Activated T-helper 2 cell treated with anti-CD3 and anti-CD28 coated beads, Interferon-gamma antibody, Interleukin-2, Interleukin-4, amounts not matched to agents 10 μg/mL and 5 μg/mL and 100 μg/mL, durations not matched to agents 14 hours and 24 hours and 36 hours (primary cell): Measurements from ENCODE around the gene PCGF2. TPM values are rescaled to one million over a fixed set of nuclear protein-coding genes. Genes with fewer than 3 reads are reported as not detected.
"Not testable (repeated sequence)": the region's sequence is repeated elsewhere in the genome, so short reads cannot be mapped to it uniquely, and the experiment has no call there.

ENCODE experiments used
- DNase-seq: peaks from one replicate; pipeline ENCODE4 v3.0.0; 2021; ENCODE audit warnings: low spot score
- H3K27ac Mint-ChIP-seq: one replicate; pipeline ENCODE4 v1.8.0; 2021; ENCODE audit warnings: mixed read lengths
- H3K27me3 Mint-ChIP-seq: one replicate; pipeline ENCODE4 v1.8.0; 2021; ENCODE audit warnings: low read depth, mixed read lengths
- H3K36me3 Mint-ChIP-seq: one replicate; pipeline ENCODE4 v1.8.0; 2021; ENCODE audit warnings: low read depth, mixed read lengths
- H3K4me1 Mint-ChIP-seq: one replicate; pipeline ENCODE4 v1.8.0; 2021; ENCODE audit warnings: low read depth, mixed read lengths
- H3K4me3 Mint-ChIP-seq: one replicate; pipeline ENCODE4 v1.8.0; 2021; ENCODE audit warnings: low read depth, mild to moderate bottlenecking, moderate library complexity, mixed read lengths
- H3K9me3 Mint-ChIP-seq: one replicate; pipeline ENCODE4 v1.8.0; 2021; ENCODE audit warnings: mixed read lengths
- intact Hi-C: fragments of 100-400 bp; cut with micrococcal nuclease; formaldehyde crosslinking; loops from one replicate; pipeline ENCODE4 v1.15.1; 2023
- total RNA-seq: library from RNA; stranded (reverse); gene quantifications from 2 replicates; pipeline ENCODE4 v1.2.3, GENCODE V29; 2022

Gene PCGF2
- total RNA-seq, 1 donor from 2014 or later = 5.8 TPM

DNA sequence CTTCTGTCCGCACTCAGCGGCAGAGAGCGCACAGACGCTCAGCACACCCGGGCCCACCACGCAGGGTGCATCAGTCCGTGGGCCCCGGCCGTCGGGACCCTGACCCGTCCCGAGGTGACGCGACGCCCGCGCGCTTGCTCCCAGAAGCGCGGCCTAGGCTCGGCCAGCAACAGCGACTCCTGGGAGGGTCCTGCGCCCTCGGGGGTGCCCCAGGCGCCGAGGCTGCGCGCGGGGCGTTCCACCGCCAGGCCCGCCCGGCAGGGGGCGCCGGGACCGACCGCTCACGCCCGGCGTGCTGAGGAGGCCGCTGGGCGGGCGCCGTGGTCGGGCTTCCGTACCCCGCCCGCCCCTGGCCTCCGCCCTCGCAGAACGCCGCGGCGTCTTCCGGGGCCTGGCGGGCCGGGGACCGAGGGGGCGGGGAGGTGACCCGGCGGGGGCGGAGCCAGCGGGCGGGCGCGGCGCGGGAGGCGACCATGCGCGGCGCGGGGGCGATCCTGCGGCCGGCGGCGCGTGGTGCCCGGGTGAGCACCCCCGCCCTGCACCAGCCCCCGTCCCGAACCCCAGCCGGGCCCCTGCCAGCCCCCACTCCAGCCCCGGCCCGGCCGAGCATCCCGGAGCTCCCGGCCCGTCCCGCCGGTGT lies 18.1 kb downstream of the PCGF2 start, which contains the start of gene CISD3:
CISD3 (plus strand) TSS at position 456 of the 640 bp plus-strand sequence; CDS start at position 474, 18 bp downstream.
- Mint-ChIP-seq H3K4me1 (peaks cover 71% of the 10 kb centered on the region), H3K4me3 (peak within 1 kb of the TSS; percentile 89), H3K9me3 (no peaks in the 10 kb centered on the region), H3K36me3 (peaks cover 43% of the 10 kb centered on the region), H3K27ac (peak within 1 kb of the TSS; percentile 86), H3K27me3 (no peaks in the 10 kb centered on the region)
- intact Hi-C loops = loop anchor here (10.0 kb wide), 1 partner anchor 1325 kb away; the partner anchor contains the start of genes ACACA and TADA2A
- DNase-seq = peak; percentile 84

GRCh38 chr17:38729368-38729885 lies 18.7 kb downstream of the PCGF2 start:
- Mint-ChIP-seq H3K4me1 (peaks cover 68% of the 10 kb centered on the region), H3K36me3 (peaks cover 45% of the 10 kb centered on the region), H3K9me3 (no peaks in the 10 kb centered on the region), H3K27ac (peak overlapping the region; percentile 50), H3K4me3 (peak overlapping the region; percentile 78), H3K27me3 (no peaks in the 10 kb centered on the region)
- no peak for DNase-seq
- intact Hi-C loops = loop anchor here (10.0 kb wide), 1 partner anchor 1325 kb away; the partner anchor contains the start of genes ACACA and TADA2A

GRCh38 chr17:38728290-38728831 lies 19.8 kb downstream of the PCGF2 start:
- Mint-ChIP-seq H3K4me3 (peak overlapping the region; percentile 78), H3K9me3 (no peaks in the 10 kb centered on the region), H3K27me3 (no peaks in the 10 kb centered on the region), H3K4me1 (peaks cover 57% of the 10 kb centered on the region), H3K36me3 (peaks cover 42% of the 10 kb centered on the region), H3K27ac (peak overlapping the region; percentile 97)
- DNase-seq = peak; percentile 68
- intact Hi-C loops = loop anchor here (1.0 to 10.0 kb wide), 3 partner anchors 27 to 1324 kb away; partner anchors contain the start of genes ACACA and TADA2A

- Mint-ChIP-seq H3K36me3 (peaks cover 47% of the 10 kb centered on the region), H3K9me3 (no peaks in the 10 kb centered on the region), H3K27me3 (no peaks in the 10 kb centered on the region), H3K4me3 (peak overlapping the region; percentile 78), H3K27ac (peak overlapping the region; percentile 97), H3K4me1 (peaks cover 52% of the 10 kb centered on the region)
- peak; percentile 39 for DNase-seq
- intact Hi-C loops = loop anchor here (1.0 to 10.0 kb wide), 3 partner anchors 26 to 1323 kb away; partner anchors contain the start of genes ACACA and TADA2A
These were observed 20.4 kb downstream of the PCGF2 start for GRCh38 chr17:38727736-38728135.

- peak overlapping the region; percentile 12 for H3K27ac Mint-ChIP-seq
- not testable (repeated sequence) for H3K9me3 Mint-ChIP-seq, DNase-seq, H3K27me3 Mint-ChIP-seq, H3K4me3 Mint-ChIP-seq
- intact Hi-C loops = loop anchor here (10.0 kb wide), 1 partner anchor 1321 kb away; the partner anchor contains the start of genes ACACA and TADA2A
- H3K4me1 Mint-ChIP-seq = peaks cover 42% of the 10 kb centered on the region
- peaks cover 44% of the 10 kb centered on the region for H3K36me3 Mint-ChIP-seq
These were observed 22.0 kb downstream of the PCGF2 start for GRCh38 chr17:38726145-38726544.

- Mint-ChIP-seq H3K36me3 (peaks cover 53% of the 10 kb centered on the region), H3K4me1 (peaks cover 37% of the 10 kb centered on the region), H3K27me3 (no peaks in the 10 kb centered on the region), H3K27ac (no peak overlapping the region), H3K4me3 (no peak overlapping the region), H3K9me3 (no peaks in the 10 kb centered on the region)
- DNase-seq = no peak
- intact Hi-C loops = loop anchor here (10.0 kb wide), 1 partner anchor 1320 kb away; the partner anchor contains the start of genes ACACA and TADA2A
These were observed 23.1 kb downstream of the PCGF2 start for GRCh38 chr17:38725066-38725465.

- intact Hi-C loops = loop anchor here (10.0 kb wide), 1 partner anchor 1320 kb away; the partner anchor contains the start of genes ACACA and TADA2A
- DNase-seq = no peak
- H3K9me3 Mint-ChIP-seq = no peaks in the 10 kb centered on the region
- H3K4me1 Mint-ChIP-seq = peaks cover 37% of the 10 kb centered on the region
- peaks cover 56% of the 10 kb centered on the region for H3K36me3 Mint-ChIP-seq
- no peaks in the 10 kb centered on the region for H3K27me3 Mint-ChIP-seq
- H3K27ac Mint-ChIP-seq = no peak overlapping the region
- no peak overlapping the region for H3K4me3 Mint-ChIP-seq
These were observed 23.7 kb downstream of the PCGF2 start for GRCh38 chr17:38724337-38724988.

- H3K9me3 Mint-ChIP-seq = no peaks in the 10 kb centered on the region
- H3K4me3 Mint-ChIP-seq = no peak overlapping the region
- intact Hi-C loops = loop anchor here (10.0 kb wide), 1 partner anchor 1317 kb away; the partner anchor contains the start of genes ACACA and TADA2A
- peaks cover 65% of the 10 kb centered on the region for H3K36me3 Mint-ChIP-seq
- DNase-seq = no peak
- peaks cover 13% of the 10 kb centered on the region for H3K4me1 Mint-ChIP-seq
- H3K27me3 Mint-ChIP-seq = no peaks in the 10 kb centered on the region
- no peak overlapping the region for H3K27ac Mint-ChIP-seq
These were observed 26.3 kb downstream of the PCGF2 start for GRCh38 chr17:38721802-38722201.

GRCh38 chr17:38720941-38721340 lies 27.2 kb downstream of the PCGF2 start:
- peak overlapping the region; percentile 47 for H3K27ac Mint-ChIP-seq
- no peaks in the 10 kb centered on the region for H3K27me3 Mint-ChIP-seq
- H3K9me3 Mint-ChIP-seq = no peaks in the 10 kb centered on the region
- H3K4me3 Mint-ChIP-seq = no peak overlapping the region
- peaks cover 68% of the 10 kb centered on the region for H3K36me3 Mint-ChIP-seq
- peaks cover 8% of the 10 kb centered on the region for H3K4me1 Mint-ChIP-seq
- intact Hi-C loops = loop anchor here (10.0 kb wide), 1 partner anchor 1316 kb away; the partner anchor contains the start of genes ACACA and TADA2A
- DNase-seq = no peak

DNA sequence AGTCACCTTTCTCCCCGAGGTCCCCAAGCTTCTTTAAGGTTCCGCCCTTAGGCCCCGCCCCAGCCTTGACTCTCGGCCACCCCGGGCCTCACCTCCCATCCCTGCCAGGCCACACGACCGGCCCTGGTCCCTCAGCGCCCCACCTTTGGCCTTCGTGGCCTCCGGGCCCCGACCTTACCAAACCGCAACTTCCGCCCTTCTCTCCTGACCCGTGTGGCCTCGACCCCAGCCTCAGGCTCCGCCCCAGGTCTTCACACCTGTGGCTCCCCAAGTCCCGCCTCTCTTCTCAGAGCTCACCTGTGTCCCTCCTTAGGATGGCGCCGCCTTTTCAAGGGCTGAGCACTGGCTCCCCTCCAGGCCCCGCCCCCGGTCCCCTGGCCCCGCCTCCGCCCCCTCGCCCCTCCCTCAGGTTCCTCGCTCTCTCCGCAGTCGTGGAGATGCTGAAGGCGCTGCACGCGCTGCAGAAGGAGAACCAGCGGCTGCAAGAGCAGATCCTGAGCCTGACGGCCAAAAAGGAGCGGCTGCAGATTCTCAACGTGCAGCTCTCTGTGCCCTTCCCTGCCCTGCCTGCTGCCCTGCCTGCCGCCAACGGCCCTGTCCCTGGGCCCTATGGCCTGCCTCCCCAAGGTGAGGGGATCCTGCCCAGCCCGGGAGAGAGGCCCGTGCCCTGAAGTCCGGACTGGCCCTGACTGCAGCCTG lies 28.0 kb downstream of the PCGF2 start:
- Mint-ChIP-seq H3K4me1 (peaks cover 14% of the 10 kb centered on the region), H3K9me3 (no peaks in the 10 kb centered on the region), H3K36me3 (peaks cover 72% of the 10 kb centered on the region), H3K27me3 (no peaks in the 10 kb centered on the region), H3K4me3 (no peak overlapping the region), H3K27ac (no peak overlapping the region)
- no peak for DNase-seq
- intact Hi-C loops = loop anchor here (10.0 kb wide), 1 partner anchor 1315 kb away; the partner anchor contains the start of genes ACACA and TADA2A

DNA sequence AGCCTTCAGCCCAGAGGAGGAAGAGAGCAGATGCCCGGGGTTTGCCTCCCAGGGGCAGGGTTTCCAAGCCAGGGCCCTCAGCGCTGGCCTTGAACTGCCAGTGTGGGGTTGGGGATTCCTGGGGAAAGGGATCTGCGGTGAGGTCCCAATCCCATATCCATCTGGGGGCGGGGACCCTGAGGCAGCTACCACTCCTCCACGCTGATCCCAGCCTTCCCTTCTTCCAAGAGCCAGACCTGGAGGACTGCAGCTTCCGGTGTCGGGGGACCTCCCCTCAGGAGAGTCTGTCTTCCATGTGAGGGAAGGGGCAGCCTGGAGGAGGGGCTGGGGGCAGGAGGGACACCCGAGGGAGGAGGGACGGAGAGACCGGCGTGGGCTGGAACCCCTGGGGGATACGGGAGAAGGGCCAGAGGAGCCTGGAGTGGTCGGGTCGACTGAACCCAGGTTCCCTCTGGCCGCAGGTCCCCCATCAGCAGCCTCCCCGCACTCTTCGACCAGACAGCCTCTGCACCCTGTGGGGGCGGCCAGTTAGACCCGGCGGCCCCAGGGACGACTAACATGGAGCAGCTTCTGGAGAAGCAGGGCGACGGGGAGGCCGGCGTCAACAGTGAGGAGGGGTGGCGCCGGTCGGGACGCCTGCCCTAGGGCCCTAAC lies 28.7 kb downstream of the PCGF2 start:
- DNase-seq = no peak
- Mint-ChIP-seq H3K4me3 (no peak overlapping the region), H3K4me1 (peaks cover 19% of the 10 kb centered on the region), H3K9me3 (no peaks in the 10 kb centered on the region), H3K36me3 (peaks cover 74% of the 10 kb centered on the region), H3K27ac (no peak overlapping the region), H3K27me3 (no peaks in the 10 kb centered on the region)
- intact Hi-C loops = no loop called here
